H1 (cell line): ENCODE results near the gene LSM5. TPM values are rescaled to one million over a fixed set of nuclear protein-coding genes. Genes with fewer than 3 reads are reported as not detected.

ENCODE experiments used
- CTCF ChIA-PET: fragments of 300-600 bp; sonication (Branson Sonifier 250); formaldehyde crosslinking; loops from one replicate; lab custom pipeline; 2021; ENCODE audit not compliant: partially characterized antibody; lab: Charles Lee
- POLR2A ChIA-PET: fragments of 300-600 bp; sonication (Branson Sonifier 250); formaldehyde crosslinking; loops from one replicate; lab custom pipeline; 2021; ENCODE audit warnings: inconsistent platforms; ENCODE audit not compliant: partially characterized antibody; lab: Charles Lee
- DNase-seq, 2 experiments: peaks; one replicate each; pipeline versions ENCODE4 v3.0.0 to v3.0.0-alpha.2; 2010 to 2022; ENCODE audit warnings: low spot score in 2 of 2, low read depth in 1 of 2, mixed read lengths in 1 of 2
- FAIRE-seq: peaks from 2 replicates; lab custom pipeline; 2011; peaks lifted over from hg19 to GRCh38; lab: Jason Lieb, UNC
- H2AFZ ChIP-seq: 2 replicates; pipeline ENCODE4 v1.8.1; 2012; ENCODE audit warnings: low read length, inconsistent platforms
- H2AK5ac ChIP-seq: 2 replicates; pipeline ENCODE4 v1.6.1; 2013; ENCODE audit warnings: low read depth, low read length
- H2BK120ac ChIP-seq: replicated peaks from 2 replicates; pipeline ENCODE3; 2013; ENCODE audit warnings: low read depth, low read length, inconsistent platforms
- H2BK12ac ChIP-seq: 2 replicates; pipeline ENCODE4 v1.6.1; 2013; ENCODE audit warnings: low read depth, low read length
- H2BK15ac ChIP-seq: 2 replicates; pipeline ENCODE4 v1.6.1; 2013; ENCODE audit warnings: low read length
- H2BK20ac ChIP-seq: 2 replicates; pipeline ENCODE4 v1.6.1; 2013; ENCODE audit warnings: low read length
- H2BK5ac ChIP-seq: 2 replicates; pipeline ENCODE4 v1.6.1; 2013; ENCODE audit warnings: low read depth, low read length
- H3K14ac ChIP-seq: 2 replicates; pipeline ENCODE4 v1.6.1; 2013; ENCODE audit warnings: inconsistent platforms; ENCODE audit not compliant: insufficient read length
- H3K18ac ChIP-seq: 2 replicates; pipeline ENCODE4 v1.6.1; 2013; ENCODE audit warnings: low read length; ENCODE audit errors: extremely low read depth
- H3K23ac ChIP-seq: 2 replicates; pipeline ENCODE4 v1.6.1; 2013; ENCODE audit warnings: inconsistent platforms; ENCODE audit not compliant: insufficient read length
- H3K23me2 ChIP-seq: 2 replicates; pipeline ENCODE4 v1.6.1; 2013; ENCODE audit warnings: low read depth, low read length
- H3K27ac ChIP-seq: 2 replicates; pipeline ENCODE4 v1.6.1; 2011; ENCODE audit warnings: low read depth, low read length, inconsistent platforms
- H3K27me3 ChIP-seq, 4 experiments: replicated peaks in 1 of 4; 1 replicate in 1 of 4; 2 replicates in 3 of 4; pipeline versions ENCODE4 v1.6.1 to v1.8.1; 2011 to 2013; ENCODE audit warnings: low read length in 3 of 4, mild to moderate bottlenecking in 3 of 4, inconsistent platforms in 2 of 4, mixed read lengths in 2 of 4, moderate library complexity in 1 of 4; ENCODE audit not compliant: control insufficient read depth in 3 of 4, insufficient read depth in 3 of 4; ENCODE audit errors: extremely low read depth in 1 of 4
- H3K36me3 ChIP-seq, 4 experiments: 2 replicates each; pipeline versions ENCODE4 v1.6.1 to v1.8.1; 2011 to 2013; ENCODE audit warnings: mild to moderate bottlenecking in 4 of 4, low read length in 3 of 4, moderate library complexity in 2 of 4, control low read depth in 1 of 4, inconsistent platforms in 1 of 4; ENCODE audit not compliant: insufficient read depth in 4 of 4, control insufficient read depth in 2 of 4
- H3K4ac ChIP-seq: replicated peaks from 2 replicates; pipeline ENCODE3; 2013; ENCODE audit warnings: low read length, low read depth, mixed read lengths, inconsistent platforms; ENCODE audit not compliant: insufficient read length
- H3K4me1 ChIP-seq, 4 experiments: replicated peaks in 1 of 4; 1 replicate in 1 of 4; 2 replicates in 3 of 4; pipeline versions ENCODE4 v1.6.1 to v1.8.1; 2011 to 2013; ENCODE audit warnings: low read length in 3 of 4, inconsistent platforms in 2 of 4, mixed read lengths in 1 of 4; ENCODE audit not compliant: insufficient read depth in 4 of 4, control insufficient read depth in 3 of 4
- H3K4me2 ChIP-seq, 2 experiments: 2 replicates each; pipeline versions ENCODE4 v1.6.1 to v1.8.1; 2011 to 2013; ENCODE audit warnings: low read depth in 2 of 2, low read length in 2 of 2, control low read depth in 1 of 2, inconsistent platforms in 1 of 2, mild to moderate bottlenecking in 1 of 2; ENCODE audit not compliant: insufficient read depth in 1 of 2
- H3K4me3 ChIP-seq, 4 experiments: fragments of 200-600, 300-600 bp in 1 of 4; sonication (generic), shearing (Covaris generic), sonication (Bioruptor Twin) in 1 of 4; 2 replicates each; pipeline versions ENCODE4 v1.5.1 to v1.8.1; 2011 to 2016; ENCODE audit warnings: low read length in 4 of 4, low read depth in 3 of 4, control low read depth in 2 of 4, inconsistent platforms in 2 of 4, mild to moderate bottlenecking in 2 of 4, mixed read lengths in 1 of 4, moderate library complexity in 1 of 4; ENCODE audit not compliant: insufficient read depth in 2 of 4; ENCODE audit errors: extremely low read depth in 1 of 4
- H3K56ac ChIP-seq: replicated peaks from 2 replicates; pipeline ENCODE3; 2013; ENCODE audit warnings: low read depth, mild to moderate bottlenecking, mixed read lengths, low read length, inconsistent platforms; ENCODE audit not compliant: insufficient read length
- H3K79me1 ChIP-seq: 2 replicates; pipeline ENCODE4 v1.6.1; 2013; ENCODE audit warnings: low read depth, low read length, control low read depth
- H3K79me2 ChIP-seq, 2 experiments: 2 replicates each; pipeline versions ENCODE4 v1.6.1 to v1.8.1; 2012 to 2013; ENCODE audit warnings: low read length in 2 of 2, mild to moderate bottlenecking in 2 of 2, inconsistent platforms in 1 of 2; ENCODE audit not compliant: insufficient read depth in 2 of 2, control insufficient read depth in 1 of 2
- H3K9ac ChIP-seq, 4 experiments: replicated peaks in 1 of 4; 1 replicate in 1 of 4; 2 replicates in 3 of 4; pipeline versions ENCODE4 v1.6.1 to v1.8.1; 2011 to 2013; ENCODE audit warnings: low read depth in 3 of 4, low read length in 3 of 4, control low read depth in 2 of 4, mild to moderate bottlenecking in 2 of 4, moderate library complexity in 2 of 4, inconsistent platforms in 1 of 4; ENCODE audit errors: extremely low read depth in 1 of 4
- H3K9me3 ChIP-seq, 2 experiments: 2 replicates each; pipeline versions ENCODE4 v1.6.1 to v1.8.1; 2012 to 2013; ENCODE audit warnings: mild to moderate bottlenecking in 2 of 2, moderate library complexity in 2 of 2, control low read depth in 1 of 2, inconsistent platforms in 1 of 2, low read depth in 1 of 2, low read length in 1 of 2, mixed read lengths in 1 of 2; ENCODE audit not compliant: insufficient read depth in 2 of 2
- H4K20me1 ChIP-seq, 2 experiments: replicated peaks in 1 of 2; 2 replicates each; pipeline versions ENCODE3 to v1.8.1; 2011 to 2013; ENCODE audit warnings: inconsistent platforms in 2 of 2, low read length in 2 of 2, mild to moderate bottlenecking in 1 of 2; ENCODE audit not compliant: insufficient read depth in 2 of 2, control insufficient read depth in 1 of 2
- H4K5ac ChIP-seq: 2 replicates; pipeline ENCODE4 v1.6.1; 2013; ENCODE audit warnings: low read length, low read depth, mixed read lengths, inconsistent platforms; ENCODE audit not compliant: insufficient read length
- H4K8ac ChIP-seq: 2 replicates; pipeline ENCODE4 v1.8.0; 2013; ENCODE audit warnings: mild to moderate bottlenecking, moderate library complexity, low read length, inconsistent platforms; ENCODE audit not compliant: insufficient read depth; ENCODE audit errors: extremely low read depth
- H4K91ac ChIP-seq: replicated peaks from 2 replicates; pipeline ENCODE3; 2013; ENCODE audit warnings: low read length, mixed read lengths, inconsistent platforms; ENCODE audit not compliant: insufficient read length
- CBX5 ChIP-seq: fragments of 300-800, 300-1000 bp; sonication (generic); IDR thresholded peaks from 2 replicates; pipeline ENCODE4 v1.7.1; 2016; ENCODE audit warnings: antibody characterized with exemption, low read length, low read depth
- CHD1 ChIP-seq: IDR thresholded peaks from 2 replicates; pipeline ENCODE4 v1.6.1; 2012; ENCODE audit warnings: low read depth, low read length, improper control_type of control experiment
- CHD2 ChIP-seq: IDR thresholded peaks from 2 replicates; pipeline ENCODE4 v1.6.1; 2012; ENCODE audit warnings: low read length, improper control_type of control experiment
- CREB1 ChIP-seq: IDR thresholded peaks from 2 replicates; pipeline ENCODE4 v1.6.1; 2012; ENCODE audit warnings: inconsistent platforms
- FOSL1 ChIP-seq: IDR thresholded peaks from 2 replicates; pipeline ENCODE4 v1.6.1; 2011; ENCODE audit warnings: mild to moderate bottlenecking, low read depth, low read length, moderate library complexity; ENCODE audit not compliant: insufficient read depth
- KDM1A ChIP-seq: fragments of 200-600, 300-600 bp; sonication (generic); IDR thresholded peaks from 2 replicates; pipeline ENCODE4 v1.7.1; 2016; ENCODE audit warnings: mild to moderate bottlenecking, low read length, borderline replicate concordance
- KDM4A ChIP-seq: IDR thresholded peaks from one replicate; pipeline ENCODE4 v1.7.1; 2012; ENCODE audit warnings: low read depth, mild to moderate bottlenecking, moderate library complexity, low read length, inconsistent platforms; ENCODE audit not compliant: severe bottlenecking
- NRF1 ChIP-seq: IDR thresholded peaks from 2 replicates; pipeline ENCODE4 v1.6.1; 2011; ENCODE audit warnings: mild to moderate bottlenecking, low read depth, low read length, improper control_type of control experiment
- RAD21 ChIP-seq, 2 experiments: IDR thresholded peaks in 1 of 2; conservative IDR thresholded peaks in 1 of 2; 2 replicates each; pipeline ENCODE4 v1.6.1; 2011; ENCODE audit warnings: low read depth in 2 of 2, low read length in 2 of 2, improper control_type of control experiment in 1 of 2, inconsistent platforms in 1 of 2, mild to moderate bottlenecking in 1 of 2, moderate library complexity in 1 of 2
- SAP30 ChIP-seq: fragments of 300-600 bp; sonication (generic); IDR thresholded peaks from 2 replicates; pipeline ENCODE4 v1.7.1; 2012; ENCODE audit warnings: low read length, moderate library complexity, mild to moderate bottlenecking, inconsistent platforms; ENCODE audit not compliant: insufficient read depth, insufficient replicate concordance
- SP1 ChIP-seq: IDR thresholded peaks from 2 replicates; pipeline ENCODE4 v1.6.1; 2011; ENCODE audit warnings: low read depth, low read length
- TAF7 ChIP-seq: optimal IDR thresholded peaks from 2 replicates; pipeline ENCODE3; 2011; ENCODE audit warnings: low read depth, mild to moderate bottlenecking, inconsistent platforms, low read length, moderate library complexity, borderline replicate concordance
- WGBS, 2 experiments: shearing (Covaris generic) in 1 of 2; methylation state at CpG; one replicate each; pipeline versions ENCODE4 v1.1.6 to v1.1.7; 2013 to 2015; ENCODE audit warnings: low lambda C conversion rate in 2 of 2, mixed read lengths in 2 of 2, inconsistent platforms in 1 of 2, low coverage in 1 of 2, missing lambda C conversion rate in 1 of 2; ENCODE audit not compliant: insufficient replicate concordance in 2 of 2, insufficient coverage in 1 of 2, insufficient read length in 1 of 2; ENCODE audit errors: extremely low coverage in 1 of 2, missing lambda C conversion rate in 1 of 2; 5-methylcytosine and 5-hydroxymethylcytosine counted together
- polyA plus RNA-seq, 7 experiments: library from polyadenylated mRNA; depleted of rRNA in 3 of 7; stranded (reverse) in 5 of 7; unstranded in 2 of 7; fragments of >200 nt in 5 of 7; fragments of 200-250 nt in 2 of 7; gene quantifications; 1 replicate in 5 of 7; 2 replicates in 1 of 7; 4 replicates in 1 of 7; pipeline versions ENCODE4 v1.2.1 to v1.2.3, GENCODE V29; 2011 to 2013; ENCODE audit warnings: missing spikeins in 2 of 7, mixed read lengths in 2 of 7
- total RNA-seq: library from RNA; stranded (reverse); fragmentation: NEBNext Ultra II Directional; extraction: Animal tissue kit (Norgen Biotek cat#: 25700); gene quantifications from 2 replicates; pipeline ENCODE4 v1.2.1, GENCODE V29; 2021
- TF ChIP-seq, protein P1 (sequence below): IDR thresholded peaks from 2 replicates; pipeline ENCODE4 v1.6.1; 2012; ENCODE audit warnings: low read length, inconsistent platforms

Gene LSM5
- total and polyA plus RNA-seq, 2 of the 8 experiments (the other 6 are each of a cell fraction or from before 2014, with no cell fraction given), result 58.9 to 103 TPM

GRCh38 chr7:32447218-32447617 lies 43.0 kb downstream of the LSM5 start:
- Histone ChIP-seq H3K27me3 (no peaks in the 10 kb centered on the region), H3K23me2 (no peaks in the 10 kb centered on the region), H3K4ac (no peak overlapping the region), H3K4me3 (no peak overlapping the region), H2AK5ac (no peak overlapping the region), H3K36me3 (no peaks in the 10 kb centered on the region), H2BK20ac (no peak overlapping the region), H2BK12ac (no peak overlapping the region), H4K20me1 (no peaks in the 10 kb centered on the region), H3K23ac (no peak overlapping the region), H3K27ac (no peak overlapping the region), H3K4me1 (no peaks in the 10 kb centered on the region), H4K5ac (no peak overlapping the region), H3K18ac (no peak overlapping the region), H3K9ac (no peak overlapping the region), H4K8ac (no peak overlapping the region), H4K91ac (no peak overlapping the region), H3K4me2 (no peak overlapping the region), H2BK120ac (no peak overlapping the region), H2BK15ac (no peak overlapping the region), H2BK5ac (no peak overlapping the region), H3K79me2 (no peaks in the 10 kb centered on the region), H3K79me1 (no peaks in the 10 kb centered on the region), H3K9me3 (peaks cover 2% of the 10 kb centered on the region in 2 experiments; a peak in 2 of 4 replicates), H3K56ac (no peak overlapping the region), H2AFZ (no peak overlapping the region), H3K14ac (no peak overlapping the region)
- CTCF ChIA-PET, result no interaction called here
- WGBS, 2 experiments, result 73% methylated on average over 2 of the region's 2 CpGs; no CpG with 5 or more reads in 1 of the 2 experiments
- POLR2A ChIA-PET, result no interaction called here
- FAIRE-seq (no peak), DNase-seq (no peak)
- TF ChIP-seq, protein P1, sequence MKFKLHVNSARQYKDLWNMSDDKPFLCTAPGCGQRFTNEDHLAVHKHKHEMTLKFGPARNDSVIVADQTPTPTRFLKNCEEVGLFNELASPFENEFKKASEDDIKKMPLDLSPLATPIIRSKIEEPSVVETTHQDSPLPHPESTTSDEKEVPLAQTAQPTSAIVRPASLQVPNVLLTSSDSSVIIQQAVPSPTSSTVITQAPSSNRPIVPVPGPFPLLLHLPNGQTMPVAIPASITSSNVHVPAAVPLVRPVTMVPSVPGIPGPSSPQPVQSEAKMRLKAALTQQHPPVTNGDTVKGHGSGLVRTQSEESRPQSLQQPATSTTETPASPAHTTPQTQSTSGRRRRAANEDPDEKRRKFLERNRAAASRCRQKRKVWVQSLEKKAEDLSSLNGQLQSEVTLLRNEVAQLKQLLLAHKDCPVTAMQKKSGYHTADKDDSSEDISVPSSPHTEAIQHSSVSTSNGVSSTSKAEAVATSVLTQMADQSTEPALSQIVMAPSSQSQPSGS, result no peak
- TF ChIP-seq RAD21 (IDR thresholded peaks at IDR 0.05 in 1 of 2, conservative IDR thresholded peaks at IDR 0.05 in 1 of 2; ENCODE audit: low read depth in 2 of 2, low read length in 2 of 2) (no peak), CHD2 (no peak), CREB1 (no peak), CBX5 (no peak), CHD1 (no peak), TAF7 (no peak), SAP30 (no peak), KDM4A (no peak), NRF1 (no peak), FOSL1 (no peak), SP1 (no peak), KDM1A (no peak)
